Stimulated activated CD4-positive, alpha-beta T cell treated with anti-CD3 and anti-CD28 coated beads, Interleukin-4, amount 100 ng/mL, for 48 hours (primary cell): Measurements from ENCODE around the gene ZBTB16.

Source experiments
- DNase-seq, 2 donors: peaks; one replicate each; pipeline ENCODE4 v3.0.0-alpha.2; 2020; ENCODE audit warnings: low read depth in 2 of 2

ZBTB16 gene

DNA sequence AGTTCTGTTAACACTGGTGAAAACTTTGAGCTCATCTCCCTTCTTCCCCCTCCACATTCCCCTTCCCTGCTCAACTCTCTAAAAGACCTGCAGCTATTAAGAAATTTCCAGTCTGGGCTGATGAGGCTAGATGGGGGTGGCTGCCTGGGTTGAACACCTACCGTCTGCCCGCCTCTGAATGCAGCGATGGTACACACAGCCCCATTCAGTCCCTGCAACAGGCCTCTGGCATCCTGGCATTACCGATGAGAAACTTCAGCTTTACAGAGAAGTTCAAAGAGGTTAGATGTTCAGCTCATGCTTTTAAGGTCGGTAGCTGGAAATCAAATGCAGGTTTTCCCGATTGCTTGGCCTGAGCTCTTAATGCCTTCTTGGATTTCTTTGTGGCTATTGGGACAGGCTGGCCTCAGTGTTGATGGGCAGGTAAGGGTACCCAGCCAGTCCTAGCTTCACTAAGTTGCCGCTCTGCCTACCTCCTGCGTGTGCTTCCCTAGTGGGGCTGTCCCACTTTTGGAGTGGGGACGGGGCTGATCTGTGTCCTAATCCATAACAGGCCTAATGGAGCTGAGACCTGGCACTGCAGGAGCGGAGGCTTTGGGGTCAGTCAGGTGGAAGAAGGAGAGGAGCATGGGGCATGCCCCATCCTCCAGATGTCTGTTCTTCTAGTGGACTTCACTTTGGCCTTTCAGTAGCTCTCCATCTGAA is 49.1 kb downstream of the ZBTB16 start:
- no peak for DNase-seq

DNA sequence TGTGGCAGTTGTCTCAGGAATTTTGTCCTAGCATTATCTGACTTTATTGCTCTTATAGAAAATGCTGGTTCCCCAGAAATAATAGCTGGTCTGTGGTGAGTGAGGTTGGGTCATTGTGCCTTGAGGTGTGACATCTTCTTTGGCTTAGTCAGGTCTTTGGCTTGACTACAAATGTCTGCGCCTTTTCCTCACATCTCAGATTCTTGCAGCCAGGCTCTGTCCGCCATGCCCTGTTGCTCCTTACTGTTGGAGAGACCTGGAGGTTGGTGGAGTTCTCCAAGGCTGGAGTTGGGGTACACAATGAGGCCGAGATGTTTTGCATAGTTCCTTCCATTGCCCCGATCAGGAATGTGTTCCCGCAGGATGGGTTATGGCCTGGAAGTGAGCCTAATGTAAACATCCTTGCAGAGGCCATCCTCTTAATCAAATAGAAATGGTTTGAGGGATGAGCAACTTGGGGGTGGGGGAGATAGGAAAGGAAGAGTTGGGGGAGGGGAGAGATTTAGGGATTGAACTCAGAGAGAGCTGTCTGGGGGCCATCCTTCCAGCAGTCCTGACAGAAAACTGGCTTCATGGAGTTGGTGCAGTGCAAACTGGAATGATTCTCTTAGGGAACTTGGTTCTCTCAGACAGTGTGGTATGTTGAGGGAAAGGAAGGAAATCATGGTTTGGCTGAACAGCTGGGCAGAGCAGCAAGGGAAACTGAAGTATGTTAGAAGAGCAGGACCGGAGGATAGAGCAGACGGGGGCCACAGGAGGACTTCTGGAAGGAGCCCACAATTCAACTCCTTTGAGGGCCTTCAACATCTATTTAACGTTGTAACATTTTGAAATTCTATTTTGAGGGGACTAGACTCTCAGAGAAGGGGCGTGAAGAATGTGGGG is 49.9 kb downstream of the ZBTB16 start:
- DNase-seq, result no peak

DNA sequence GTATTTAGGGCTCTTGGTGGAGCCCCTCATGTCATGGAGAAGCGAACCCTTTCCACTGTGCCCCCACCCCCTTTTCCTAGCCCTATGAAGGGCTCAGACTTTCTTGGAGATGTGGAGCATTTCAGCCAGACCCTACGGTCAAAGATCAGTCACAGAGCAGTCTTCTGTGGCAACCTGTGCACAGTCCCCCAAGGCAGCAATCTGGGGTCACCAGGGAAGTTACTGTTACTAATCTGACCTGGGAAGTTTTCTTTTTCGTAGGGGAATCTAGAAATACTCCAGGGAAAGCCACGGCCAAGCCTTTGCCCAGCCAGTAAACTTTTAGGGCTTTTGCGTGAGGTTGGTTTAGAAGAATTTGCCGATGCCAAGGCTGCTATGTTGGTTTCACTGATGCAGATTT is 50.6 kb downstream of the ZBTB16 start:
- DNase-seq, result no peak

DNA sequence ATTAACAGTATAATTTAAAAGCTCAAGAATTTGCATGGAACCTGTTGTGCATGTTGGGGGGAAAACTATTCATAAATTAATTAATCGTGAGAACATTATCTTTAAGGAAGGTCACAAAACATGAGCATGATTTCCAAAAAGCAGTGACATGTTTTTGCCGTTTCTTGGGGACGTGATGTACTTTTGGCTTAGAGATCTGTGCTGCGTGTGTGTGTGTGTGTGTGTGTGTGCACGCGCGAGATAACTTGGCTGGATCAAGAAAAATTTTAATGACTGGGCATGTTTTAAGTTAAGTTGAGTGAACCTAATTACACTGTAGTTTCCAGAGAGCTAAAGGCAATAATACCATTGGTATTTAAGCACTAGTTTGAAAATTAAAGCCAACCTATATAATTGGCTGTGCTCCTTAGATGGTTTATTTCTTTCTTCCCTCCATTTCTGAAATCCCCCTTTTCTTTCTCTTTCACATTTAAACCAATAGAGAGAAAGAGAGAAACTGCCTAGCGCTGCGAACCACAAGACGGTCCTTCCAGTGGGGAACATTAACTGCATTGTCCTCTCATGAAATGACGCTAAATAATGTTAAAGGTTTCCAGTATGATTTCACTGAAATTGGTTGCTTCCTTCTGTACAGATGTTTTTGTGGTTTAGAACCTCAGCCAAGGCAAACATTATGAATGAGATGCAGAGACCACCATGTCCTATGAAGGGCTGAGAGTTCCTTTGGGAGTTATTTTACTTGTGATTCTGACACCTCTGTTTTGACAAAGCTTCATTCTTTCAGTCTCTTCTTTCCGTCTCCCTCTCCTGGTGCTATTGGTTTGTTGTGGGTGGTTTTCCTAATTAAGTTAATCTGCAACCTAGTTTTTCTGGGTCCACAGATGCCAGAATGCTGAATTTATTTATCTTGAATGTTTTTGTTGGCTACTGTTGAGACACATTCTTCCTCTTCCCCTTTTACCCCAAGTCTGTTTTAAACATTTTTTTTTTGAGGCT is 51.7 kb downstream of the ZBTB16 start:
- DNase-seq, result no peak

DNA sequence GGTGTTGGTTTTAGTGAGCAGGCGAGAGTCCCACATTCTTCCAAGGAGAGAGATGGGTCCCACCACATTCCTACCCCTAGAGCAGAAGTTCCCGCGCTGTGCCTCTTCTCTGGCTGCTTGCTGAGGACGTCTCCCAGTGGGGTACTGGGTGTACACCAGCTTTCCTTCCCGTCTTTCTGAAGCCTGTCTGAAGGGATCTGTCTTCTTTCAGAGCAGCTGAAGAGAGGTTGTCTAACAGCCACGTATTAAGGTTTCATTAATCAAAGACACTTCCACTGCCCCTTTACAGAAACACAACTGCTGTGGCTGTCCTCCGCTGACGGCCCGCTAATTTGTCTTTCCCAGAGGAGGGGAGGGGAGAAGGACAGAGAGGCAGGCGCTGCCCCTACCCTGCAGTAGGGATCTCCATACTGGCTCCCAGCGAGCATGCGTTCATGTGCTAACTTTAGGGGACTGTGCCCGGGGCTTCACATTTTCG is 56.0 kb downstream of the ZBTB16 start:
- no peak for DNase-seq

DNA sequence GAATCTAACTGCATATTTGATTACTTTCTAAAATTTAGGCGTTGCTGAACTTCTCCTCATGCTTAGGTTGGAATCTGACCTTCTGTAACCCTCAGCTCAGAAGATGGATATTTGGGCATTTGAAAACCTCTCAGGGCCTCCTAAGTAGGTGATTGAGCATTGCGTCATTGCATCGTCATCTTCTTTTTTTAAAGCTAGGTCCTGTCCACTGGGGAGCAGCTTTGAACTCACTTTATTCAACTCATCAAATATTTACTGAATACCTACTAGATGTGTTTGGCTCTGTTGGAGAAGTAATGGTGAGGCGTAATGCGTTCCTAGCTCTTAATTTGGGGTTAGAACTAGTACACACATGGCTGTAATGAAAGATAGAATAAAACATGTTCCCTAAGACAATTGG is 56.8 kb downstream of the ZBTB16 start:
- DNase-seq, result no peak

DNA sequence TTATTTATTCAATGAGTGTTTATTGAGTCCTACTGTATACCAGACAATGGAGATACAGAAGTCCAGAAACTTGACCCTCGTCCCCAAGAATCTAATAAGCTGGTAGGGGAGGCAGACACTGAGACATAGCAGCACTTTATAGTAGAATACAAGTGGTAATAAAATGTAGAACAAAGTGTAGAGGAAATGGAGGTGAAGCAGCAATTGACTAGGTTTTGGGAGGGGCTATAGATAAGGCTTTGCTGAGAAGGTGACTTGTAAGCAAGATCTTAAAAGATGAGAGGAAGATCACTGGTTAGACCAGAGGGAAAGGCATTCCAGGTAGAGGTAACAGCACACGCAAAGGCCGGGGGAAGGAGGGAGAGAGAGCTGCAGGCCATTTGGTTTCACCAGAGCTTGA is 57.3 kb downstream of the ZBTB16 start:
- no peak for DNase-seq

DNA sequence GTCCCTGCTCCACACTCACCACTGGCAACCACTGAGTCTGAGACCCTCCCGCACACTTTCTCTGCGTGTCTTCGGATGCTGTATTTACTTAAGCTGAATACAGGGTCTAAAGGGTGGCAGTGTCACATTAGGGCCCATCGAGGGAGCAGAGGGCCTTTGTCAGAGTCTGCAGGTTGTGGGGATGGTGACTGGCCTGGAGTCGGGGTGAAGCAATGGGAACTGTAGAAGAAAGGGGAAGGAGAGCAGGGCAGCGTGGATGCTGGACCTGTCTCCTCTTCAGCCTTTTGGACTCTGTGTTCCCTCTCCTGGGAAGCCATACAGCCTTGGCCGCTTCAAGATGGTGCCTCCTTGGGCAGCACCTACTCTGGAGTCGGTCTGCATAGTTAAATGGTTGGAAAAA is 61.1 kb downstream of the ZBTB16 start:
- DNase-seq, result no peak

DNA sequence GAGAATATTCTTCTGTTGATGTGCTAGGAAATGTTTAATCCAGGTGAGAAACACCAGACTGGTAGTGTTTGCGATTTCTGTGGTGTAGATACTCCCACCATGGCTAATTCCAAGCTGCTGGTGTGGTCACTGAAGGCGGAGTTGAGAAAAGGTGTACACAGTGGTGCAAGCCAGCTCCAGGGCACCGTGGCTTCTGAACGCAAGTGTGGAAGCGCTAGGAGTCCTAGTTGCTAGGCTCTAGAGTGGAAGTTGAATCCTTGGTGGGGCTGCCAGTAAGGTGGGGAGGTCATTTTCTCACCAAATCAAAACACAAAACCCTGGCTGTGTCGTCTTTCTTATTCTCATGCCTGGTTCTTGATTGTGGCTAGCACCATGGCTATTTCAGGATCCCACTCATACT is 61.6 kb downstream of the ZBTB16 start:
- DNase-seq, result no peak

DNA sequence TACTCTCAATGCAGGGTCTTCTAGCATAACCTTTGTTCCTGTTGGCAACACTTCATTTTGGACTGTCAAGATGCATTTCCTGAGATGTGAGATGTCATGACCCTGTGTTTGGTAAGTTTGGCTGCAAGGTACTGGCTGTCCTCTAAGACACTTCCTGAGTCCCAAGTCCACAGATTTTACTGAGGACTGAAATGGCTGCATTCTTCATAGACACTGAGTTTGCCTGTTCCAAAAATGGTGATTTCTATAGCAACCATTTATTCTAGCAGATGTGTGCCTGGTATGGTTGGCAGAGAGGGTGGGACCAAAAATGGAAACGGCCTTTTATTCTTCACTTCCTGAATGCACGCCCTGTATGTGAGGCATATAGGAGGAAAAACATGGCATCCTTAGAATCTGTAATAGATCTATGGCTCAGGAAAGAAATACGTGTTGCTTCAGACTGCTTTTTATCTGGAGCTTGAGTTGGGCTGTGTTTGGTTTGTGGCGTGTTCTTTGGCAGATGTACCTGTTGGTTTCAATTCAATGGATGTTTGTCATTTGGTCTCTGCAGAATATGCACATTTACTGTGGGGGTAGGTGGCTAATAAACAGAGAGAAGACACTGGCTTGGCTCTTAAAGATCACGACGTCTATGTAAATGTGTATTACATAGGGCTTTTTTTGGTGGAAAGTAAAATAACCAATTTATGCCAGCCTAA is 62.4 kb downstream of the ZBTB16 start:
- no peak for DNase-seq

DNA sequence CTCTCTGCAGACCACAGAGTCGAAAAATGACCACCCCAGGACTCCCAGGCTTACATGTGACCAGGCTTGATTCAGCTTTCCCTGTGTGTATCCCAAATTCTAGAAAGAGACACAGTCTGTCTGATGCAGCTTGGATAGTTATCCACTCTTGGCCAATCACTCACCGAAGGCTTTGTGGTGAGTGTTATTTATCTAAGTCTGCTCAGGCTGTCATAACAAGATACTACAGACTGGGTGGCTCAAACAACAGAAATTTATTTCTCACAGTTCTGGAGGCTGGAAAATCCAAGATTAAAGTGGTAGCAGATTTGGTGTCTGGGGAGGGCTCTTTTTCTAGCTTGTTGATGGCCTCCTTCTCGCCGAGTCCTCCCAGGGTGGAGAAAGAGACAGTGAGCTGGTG is 63.2 kb downstream of the ZBTB16 start:
- no peak for DNase-seq

DNA sequence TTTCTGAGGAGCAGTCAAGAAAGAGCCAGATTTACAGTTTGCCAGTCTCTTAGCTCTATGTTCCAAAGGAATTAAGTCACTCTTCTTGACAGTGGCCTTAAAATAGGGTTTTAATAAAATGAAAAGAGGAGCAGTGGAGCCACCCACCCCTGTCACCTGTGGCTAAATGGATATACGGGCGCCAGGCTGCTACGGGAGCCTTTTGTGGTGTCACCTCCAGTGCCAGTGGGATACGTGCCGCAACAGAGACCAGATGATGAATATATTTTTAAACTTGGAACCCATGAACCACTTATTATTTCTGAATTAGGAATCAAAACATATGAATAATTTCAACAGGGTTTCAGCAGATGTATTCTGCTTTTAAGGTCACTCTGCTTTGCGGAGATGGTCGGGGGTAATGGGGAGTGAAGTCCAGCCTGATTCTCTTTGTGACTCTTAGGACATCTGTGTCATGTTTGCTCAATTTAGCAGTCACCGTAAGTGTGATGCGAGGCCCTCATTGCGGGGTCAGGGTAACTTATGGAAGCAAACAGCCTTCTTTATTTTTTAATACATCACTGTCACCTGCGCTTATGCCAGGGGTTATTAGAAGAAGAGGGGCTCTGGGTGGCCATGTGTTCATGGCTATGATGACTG is 64.3 kb downstream of the ZBTB16 start:
- DNase-seq, result no peak

DNA sequence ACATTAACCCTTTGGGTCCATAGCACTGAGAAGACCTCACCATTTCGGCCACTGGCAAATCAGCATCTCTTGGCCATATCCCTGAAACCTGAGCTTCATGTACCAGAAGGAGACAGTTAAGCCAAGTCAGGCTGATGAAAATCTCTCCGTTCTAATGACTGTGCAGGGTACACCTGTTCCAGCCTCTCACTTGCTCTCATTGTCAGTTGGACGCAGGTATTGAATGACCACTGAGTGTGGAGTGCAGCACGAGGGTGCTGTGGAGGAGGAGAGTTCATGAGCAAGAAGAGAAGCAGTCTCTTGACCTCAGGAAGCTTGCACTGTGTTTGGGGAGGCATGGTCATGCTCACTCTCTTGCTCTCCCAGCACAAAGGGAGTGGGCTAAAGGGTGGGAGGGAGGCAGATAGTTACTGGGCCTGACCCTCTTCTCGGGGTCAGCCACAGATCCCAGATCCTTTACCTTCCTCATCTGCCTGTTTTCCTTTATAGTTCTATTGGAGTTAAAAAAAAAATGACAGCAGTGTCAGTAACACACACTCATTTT is 65.2 kb downstream of the ZBTB16 start:
- no peak for DNase-seq

DNA sequence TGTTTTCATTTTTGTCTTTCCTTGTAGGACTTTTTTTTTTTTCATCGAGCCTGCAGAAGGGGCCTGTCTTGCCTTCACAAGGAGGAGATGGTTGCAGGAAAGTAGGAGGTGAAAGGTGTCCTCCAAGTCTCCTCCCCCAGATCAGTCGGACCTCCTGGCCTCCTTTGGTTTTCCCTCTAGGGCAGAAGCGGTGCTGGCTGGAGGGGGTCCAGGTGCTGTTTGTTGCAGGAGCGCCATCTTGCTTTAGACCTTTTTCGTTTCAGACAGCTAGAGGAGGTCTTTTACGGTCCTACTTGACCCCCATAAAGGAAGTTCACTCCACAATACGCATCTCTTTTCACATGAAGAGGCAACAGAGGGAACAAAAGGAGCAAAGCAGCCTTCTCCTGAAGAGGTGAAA is 66.0 kb downstream of the ZBTB16 start:
- no peak for DNase-seq

DNA sequence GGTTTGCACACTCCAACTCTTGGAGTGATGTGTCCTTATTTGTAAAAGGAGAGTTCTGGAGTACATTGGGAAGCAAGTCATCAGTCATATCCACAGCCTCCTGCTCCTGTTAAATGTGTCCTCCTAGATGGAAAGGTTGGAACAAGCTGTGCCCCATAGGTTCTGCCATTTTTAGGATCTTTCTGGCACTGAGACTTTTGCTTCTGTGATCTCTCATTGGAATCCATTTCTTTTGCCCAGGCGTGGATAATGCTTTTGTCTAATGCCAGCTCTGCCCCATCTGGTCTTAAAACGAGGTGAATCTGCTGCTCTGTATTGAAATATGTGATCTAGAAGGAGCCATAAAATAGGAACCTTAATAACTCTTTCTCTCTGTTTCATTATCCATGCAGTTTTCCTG is 66.4 kb downstream of the ZBTB16 start:
- no peak for DNase-seq

DNA sequence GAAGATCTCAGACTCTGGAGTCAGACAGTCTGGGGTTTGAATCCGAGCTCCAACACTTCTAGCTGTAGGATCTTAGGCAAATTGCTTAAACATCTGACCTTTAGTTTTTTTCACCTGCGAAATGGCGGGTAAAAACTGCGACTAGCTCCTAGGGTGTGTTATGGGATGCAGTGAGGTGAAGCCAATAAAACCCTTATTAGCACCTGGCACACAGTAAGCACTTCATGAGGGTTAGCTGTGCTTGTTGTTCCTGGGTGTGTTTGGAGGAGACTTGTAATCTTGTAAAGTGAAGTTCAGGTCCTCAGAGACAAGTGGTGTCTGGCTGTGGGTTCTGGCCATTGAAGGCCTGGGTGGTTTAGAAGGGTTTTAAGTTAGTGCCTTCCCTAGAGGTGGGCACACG is 68.9 kb downstream of the ZBTB16 start:
- no peak for DNase-seq

DNA sequence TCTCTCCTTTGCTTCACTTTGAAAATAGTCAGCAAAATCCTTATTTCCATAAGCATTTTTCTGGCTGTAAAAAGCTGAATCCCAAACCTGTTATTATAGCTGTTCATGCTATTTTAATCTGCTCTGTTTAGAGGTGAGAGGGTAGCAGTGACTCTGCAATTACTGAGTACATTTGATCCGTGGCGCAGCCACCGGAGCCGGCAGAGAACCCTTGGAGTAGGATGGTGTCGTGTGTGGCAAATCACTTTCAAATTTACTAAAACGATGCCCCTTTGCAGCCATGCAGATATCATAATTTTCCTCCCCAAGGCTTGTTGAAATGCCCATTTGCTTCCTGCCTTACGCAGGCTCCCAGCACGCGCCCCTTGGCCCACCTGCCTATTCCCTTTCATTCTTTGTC is 69.6 kb downstream of the ZBTB16 start:
- no peak for DNase-seq

DNA sequence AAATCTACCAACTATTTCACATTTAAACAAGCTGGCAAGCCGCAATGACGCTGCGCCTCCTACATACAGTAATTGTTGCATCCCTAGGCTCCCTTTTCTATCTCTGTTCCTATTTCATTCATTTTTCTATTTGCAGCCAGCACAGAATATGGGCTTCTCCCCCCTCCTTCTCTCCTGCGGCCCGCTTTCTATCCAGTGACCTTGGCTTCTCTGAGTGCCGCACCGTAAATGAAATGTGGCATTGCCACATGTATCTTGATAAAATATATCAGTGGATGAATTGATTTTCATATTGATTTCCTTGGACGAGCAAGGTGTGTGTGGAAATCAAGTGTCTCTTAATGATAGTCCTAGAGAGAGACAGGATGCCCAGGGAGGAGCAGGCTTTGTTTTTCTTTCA is 70.2 kb downstream of the ZBTB16 start:
- no peak for DNase-seq

DNA sequence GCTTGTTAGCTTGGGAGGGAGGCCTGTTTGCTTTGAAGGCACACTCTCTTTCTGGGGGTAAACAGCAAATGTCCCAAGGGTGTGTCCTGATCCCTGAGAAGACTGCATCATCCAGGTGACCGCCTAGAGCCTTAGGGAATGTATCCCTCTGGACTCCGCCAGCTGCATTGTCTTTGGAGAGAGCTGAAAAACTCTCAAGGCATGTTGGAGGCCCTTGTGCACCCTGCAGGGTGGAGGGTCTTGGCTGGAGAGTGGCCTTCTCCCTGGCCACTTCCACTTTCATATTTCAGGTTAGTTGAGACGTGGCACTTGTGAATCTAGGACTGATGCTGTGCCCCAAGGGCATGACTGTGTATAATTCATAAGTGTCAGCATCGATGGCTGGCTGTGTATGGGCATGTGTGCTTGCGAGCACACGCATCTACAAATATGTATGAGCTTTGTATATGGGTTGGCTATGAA is 70.6 kb downstream of the ZBTB16 start:
- DNase-seq, result no peak

DNA sequence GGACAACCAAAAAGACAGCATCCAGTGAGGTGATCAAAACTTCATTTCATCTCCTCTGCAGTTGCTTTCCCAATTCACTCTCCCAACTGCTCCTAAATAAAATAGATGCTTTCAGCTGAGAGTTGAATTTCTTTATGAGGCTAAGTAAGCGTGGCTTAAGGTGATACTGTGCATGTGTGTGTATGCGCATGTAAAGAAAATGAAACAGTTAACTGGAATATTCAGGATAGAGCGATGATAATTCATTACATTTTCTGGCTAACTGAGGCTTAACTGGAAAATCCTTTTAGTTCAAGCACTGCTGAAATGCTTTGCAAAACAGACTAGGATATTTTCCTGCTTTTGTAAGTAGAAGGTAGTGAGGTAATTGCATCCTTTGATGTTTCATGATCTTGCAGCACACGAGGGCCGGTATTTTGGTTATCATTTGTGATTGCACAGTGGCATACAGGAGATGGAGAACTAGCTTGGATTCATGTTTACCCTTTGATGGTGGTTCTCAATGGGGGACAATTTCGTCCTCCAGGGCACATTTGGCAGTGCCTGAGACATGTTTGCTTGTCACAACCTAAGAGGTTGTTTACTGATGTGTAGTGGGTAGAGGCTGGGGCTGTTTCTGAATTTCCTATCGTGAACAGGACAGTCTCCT is 71.2 kb downstream of the ZBTB16 start:
- DNase-seq, result no peak
